ENCODE measurements around the gene GNAL.

The GNAL gene

GRCh38 chr18:11736656-11737055 lies 47.6 kb downstream of the GNAL start:
- DNase-seq, result no peak

GRCh38 chr18:11739893-11740292 lies 50.8 kb downstream of the GNAL start:
- intact Hi-C loops (cut with DNase I; ENCODE audit: low total_unique reads), result loop anchor here (10.0 kb wide), 3 partner anchors 135 to 295 kb away; no protein-coding TSS in a partner anchor
- H3K27me3 ChIP-seq, result no peaks in the 10 kb centered on the region
- H3K4me1 ChIP-seq, result no peaks in the 10 kb centered on the region
- H3K9me3 ChIP-seq, result no peaks in the 10 kb centered on the region
- no peak for TF ChIP-seq CTCF (IDR thresholded peaks at IDR 0.05)
- no peak overlapping the region for H3K27ac ChIP-seq
- no peaks in the 10 kb centered on the region for H3K36me3 ChIP-seq
- no peak for DNase-seq
- H3K4me3 ChIP-seq, result no peak overlapping the region

More at GRCh38 chr18:11736656-11737055, 47.6 kb downstream of the GNAL start:
- no peaks in the 10 kb centered on the region for H3K36me3 ChIP-seq
- no peaks in the 10 kb centered on the region for H3K27me3 ChIP-seq
- no peak overlapping the region for H3K4me3 ChIP-seq
- TF ChIP-seq CTCF (IDR thresholded peaks at IDR 0.05), result no peak
- H3K9me3 ChIP-seq, result no peaks in the 10 kb centered on the region
- H3K27ac ChIP-seq, result no peak overlapping the region
- intact Hi-C loops (cut with DNase I; ENCODE audit: low total_unique reads), result loop anchor here (10.0 kb wide), 3 partner anchors 138 to 298 kb away; no protein-coding TSS in a partner anchor
- H3K4me1 ChIP-seq, result no peaks in the 10 kb centered on the region

GRCh38 chr18:11740461-11740860 lies 51.4 kb downstream of the GNAL start:
- Histone ChIP-seq H3K36me3 (no peaks in the 10 kb centered on the region), H3K9me3 (no peaks in the 10 kb centered on the region), H3K4me3 (no peak overlapping the region), H3K27ac (no peak overlapping the region), H3K4me1 (no peaks in the 10 kb centered on the region), H3K27me3 (no peaks in the 10 kb centered on the region)
- no peak for DNase-seq
- intact Hi-C loops (cut with DNase I; ENCODE audit: low total_unique reads), result no loop called here
- no peak for TF ChIP-seq CTCF (IDR thresholded peaks at IDR 0.05)

GRCh38 chr18:11741505-11742145 lies 52.6 kb downstream of the GNAL start:
- peak; percentile 28 to 40 for TF ChIP-seq CTCF (IDR thresholded peaks at IDR 0.05)
- Histone ChIP-seq H3K36me3 (no peaks in the 10 kb centered on the region), H3K4me3 (no peak overlapping the region), H3K27me3 (peaks cover 0 to 5% of the 10 kb centered on the region in 2 donors), H3K9me3 (no peaks in the 10 kb centered on the region), H3K4me1 (no peaks in the 10 kb centered on the region), H3K27ac (no peak overlapping the region)
- intact Hi-C loops (cut with DNase I; ENCODE audit: low total_unique reads), result no loop called here
- DNase-seq, result no peak

- H3K36me3 ChIP-seq, result no peaks in the 10 kb centered on the region
- intact Hi-C loops (cut with DNase I; ENCODE audit: low total_unique reads), result no loop called here
Observed at GRCh38 chr18:11745521-11745920, 56.5 kb downstream of the GNAL start.

More at GRCh38 chr18:11745521-11745920, 56.5 kb downstream of the GNAL start:
- no peaks in the 10 kb centered on the region for H3K9me3 ChIP-seq
- no peak overlapping the region for H3K4me3 ChIP-seq
- no peak for TF ChIP-seq CTCF (IDR thresholded peaks at IDR 0.05)
- no peak overlapping the region for H3K27ac ChIP-seq
- H3K4me1 ChIP-seq, result no peaks in the 10 kb centered on the region
- no peak for DNase-seq
- H3K27me3 ChIP-seq, result peaks cover 0 to 16% of the 10 kb centered on the region in 2 donors
